WTC11 (cell line): ENCODE results near the gene GPC6.

Source experiments
- CTCF ChIP-seq: fragments of 200-600 bp; IDR thresholded peaks from 2 replicates; pipeline ENCODE4 v1.8.0; 2022; ENCODE audit warnings: antibody characterized with exemption
- E2F5 ChIP-seq: sonication (generic); formaldehyde crosslinking; IDR thresholded peaks from 2 replicates; pipeline ENCODE4 v1.8.1; 2022; ENCODE audit warnings: mild to moderate bottlenecking, moderate library complexity, missing genetic modification reagents
- FOXJ3 ChIP-seq: sonication (generic); formaldehyde crosslinking; IDR thresholded peaks from 2 replicates; pipeline ENCODE4 v1.9.0; 2021; ENCODE audit warnings: missing genetic modification reagents, mild to moderate bottlenecking, borderline replicate concordance
- GABPB1 ChIP-seq: sonication (generic); formaldehyde crosslinking; IDR thresholded peaks from 2 replicates; pipeline ENCODE4 v1.8.1; 2023; ENCODE audit warnings: mild to moderate bottlenecking, missing genetic modification reagents
- JUN ChIP-seq: sonication (generic); formaldehyde crosslinking; IDR thresholded peaks from 2 replicates; pipeline ENCODE4 v1.8.0; 2023; ENCODE audit warnings: mild to moderate bottlenecking, missing genetic modification reagents
- NFE2L1 ChIP-seq: sonication (generic); formaldehyde crosslinking; IDR thresholded peaks from 2 replicates; pipeline ENCODE4 v1.8.1; 2023; ENCODE audit warnings: missing genetic modification reagents
- TEAD4 ChIP-seq: sonication (generic); formaldehyde crosslinking; IDR thresholded peaks from 2 replicates; pipeline ENCODE4 v1.8.0; 2022; ENCODE audit warnings: mild to moderate bottlenecking, missing genetic modification reagents
- TP53 ChIP-seq: sonication (generic); formaldehyde crosslinking; IDR thresholded peaks from 2 replicates; pipeline ENCODE4 v1.8.1; 2023; ENCODE audit warnings: mild to moderate bottlenecking, missing genetic modification reagents
- ZNF219 ChIP-seq: sonication (generic); formaldehyde crosslinking; IDR thresholded peaks from 2 replicates; pipeline ENCODE4 v1.8.0; 2023; ENCODE audit warnings: missing genetic modification reagents, mild to moderate bottlenecking, borderline replicate concordance
- TF ChIP-seq, protein P1 (sequence below): sonication (generic); formaldehyde crosslinking; IDR thresholded peaks from 2 replicates; pipeline ENCODE4 v1.8.1; 2022; ENCODE audit warnings: mild to moderate bottlenecking, missing genetic modification reagents, moderate library complexity, borderline replicate concordance
- TF ChIP-seq, protein P2 (sequence below): sonication (generic); formaldehyde crosslinking; IDR thresholded peaks from 2 replicates; pipeline ENCODE4 v1.8.0; 2022; ENCODE audit warnings: mild to moderate bottlenecking, missing genetic modification reagents

DNA sequence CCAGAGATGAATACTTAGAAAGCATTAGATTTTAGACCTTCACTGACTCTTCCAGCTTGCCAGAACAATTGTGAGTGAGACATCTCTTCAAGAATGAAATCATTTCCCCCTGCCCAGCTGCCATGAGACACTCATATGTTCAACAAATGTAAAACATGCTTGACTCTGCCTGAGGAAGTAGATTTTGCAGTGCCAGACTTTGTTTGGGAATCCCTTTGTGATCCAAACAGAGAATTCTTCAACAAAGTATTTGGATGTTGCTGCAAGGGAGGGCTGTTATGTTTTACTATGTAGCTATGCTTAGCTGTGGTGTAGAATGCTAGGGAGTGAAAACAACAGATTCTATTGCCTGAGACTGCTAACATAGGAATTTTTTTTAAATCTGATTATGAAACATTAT is 836.5 kb downstream of the GPC6 start:
- TF ChIP-seq CTCF: no peak
- TF ChIP-seq JUN (CRISPR knock-in tag): no peak
- TF ChIP-seq, protein P1, sequence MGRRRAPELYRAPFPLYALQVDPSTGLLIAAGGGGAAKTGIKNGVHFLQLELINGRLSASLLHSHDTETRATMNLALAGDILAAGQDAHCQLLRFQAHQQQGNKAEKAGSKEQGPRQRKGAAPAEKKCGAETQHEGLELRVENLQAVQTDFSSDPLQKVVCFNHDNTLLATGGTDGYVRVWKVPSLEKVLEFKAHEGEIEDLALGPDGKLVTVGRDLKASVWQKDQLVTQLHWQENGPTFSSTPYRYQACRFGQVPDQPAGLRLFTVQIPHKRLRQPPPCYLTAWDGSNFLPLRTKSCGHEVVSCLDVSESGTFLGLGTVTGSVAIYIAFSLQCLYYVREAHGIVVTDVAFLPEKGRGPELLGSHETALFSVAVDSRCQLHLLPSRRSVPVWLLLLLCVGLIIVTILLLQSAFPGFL (CRISPR knock-in tag): no peak
- no peak for TF ChIP-seq NFE2L1
- TF ChIP-seq FOXJ3 (CRISPR knock-in tag): no peak
- TF ChIP-seq TEAD4: no peak
- no peak for TF ChIP-seq GABPB1 (CRISPR knock-in tag)
- no peak for TF ChIP-seq TP53 (CRISPR knock-in tag)
- no peak for TF ChIP-seq E2F5 (CRISPR knock-in tag)
- TF ChIP-seq, protein P2, sequence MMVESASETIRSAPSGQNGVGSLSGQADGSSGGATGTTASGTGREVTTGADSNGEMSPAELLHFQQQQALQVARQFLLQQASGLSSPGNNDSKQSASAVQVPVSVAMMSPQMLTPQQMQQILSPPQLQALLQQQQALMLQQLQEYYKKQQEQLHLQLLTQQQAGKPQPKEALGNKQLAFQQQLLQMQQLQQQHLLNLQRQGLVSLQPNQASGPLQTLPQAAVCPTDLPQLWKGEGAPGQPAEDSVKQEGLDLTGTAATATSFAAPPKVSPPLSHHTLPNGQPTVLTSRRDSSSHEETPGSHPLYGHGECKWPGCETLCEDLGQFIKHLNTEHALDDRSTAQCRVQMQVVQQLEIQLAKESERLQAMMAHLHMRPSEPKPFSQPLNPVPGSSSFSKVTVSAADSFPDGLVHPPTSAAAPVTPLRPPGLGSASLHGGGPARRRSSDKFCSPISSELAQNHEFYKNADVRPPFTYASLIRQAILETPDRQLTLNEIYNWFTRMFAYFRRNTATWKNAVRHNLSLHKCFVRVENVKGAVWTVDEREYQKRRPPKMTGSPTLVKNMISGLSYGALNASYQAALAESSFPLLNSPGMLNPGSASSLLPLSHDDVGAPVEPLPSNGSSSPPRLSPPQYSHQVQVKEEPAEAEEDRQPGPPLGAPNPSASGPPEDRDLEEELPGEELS: no peak
- TF ChIP-seq ZNF219 (CRISPR knock-in tag): no peak
